Measurements from ENCODE around the gene CPNE5. TPM values are rescaled to one million over a fixed set of nuclear protein-coding genes. Genes with fewer than 3 reads are reported as not detected.

Gene CPNE5
- polyA plus RNA-seq, 1 donor (not counting 4 experiments of a cell fraction or from before 2014, with no cell fraction given): 0.05 TPM

GRCh38 chr6:36788768-36789167, 50.5 kb downstream of the CPNE5 start:
- H3K4me3 ChIP-seq (ENCODE audit: control insufficient read depth in 2 of 3, extremely low read depth in 1 of 3, insufficient read depth in 2 of 3, low read depth in 1 of 3, low read length in 3 of 3): no peak overlapping the region
- no peaks in the 10 kb centered on the region for H3K79me2 ChIP-seq (ENCODE audit: control insufficient read depth, insufficient read depth, low read length)
- H3K4me1 ChIP-seq (ENCODE audit: control insufficient read depth, extremely low read depth, insufficient read depth, low read length): no peaks in the 10 kb centered on the region
- H3K9me3 ChIP-seq (ENCODE audit: control insufficient read depth, low read depth, low read length): no peaks in the 10 kb centered on the region
- peaks cover 45% of the 10 kb centered on the region for H3K27me3 ChIP-seq (ENCODE audit: control insufficient read depth, extremely low read depth, insufficient read depth, low read length)
- TF ChIP-seq CTCF (optimal IDR thresholded peaks at IDR 0.05 in 1 of 3, IDR thresholded peaks at IDR 0.05 in 1 of 3, conservative IDR thresholded peaks at IDR 0.05 in 1 of 3; ENCODE audit: extremely low read depth in 1 of 3, insufficient read depth in 2 of 3, low read length in 3 of 3): no peak
- no peak for FAIRE-seq
- H3K36me3 ChIP-seq (ENCODE audit: control insufficient read depth in 2 of 2, extremely low read depth in 1 of 2, insufficient read depth in 2 of 2, low read length in 2 of 2): no peaks in the 10 kb centered on the region
- no peak overlapping the region for H3K9ac ChIP-seq (ENCODE audit: control insufficient read depth, extremely low read depth, insufficient read depth, low read length)
- dilution Hi-C loops (cut with MboI; ENCODE audit: extremely low pct_ligation_motif_present, low sequenced_read_pairs): no loop called here
- H2AFZ ChIP-seq (ENCODE audit: control insufficient read depth, low read length): no peak overlapping the region
- no peak for DNase-seq (ENCODE audit: low read depth, low spot score)
- no peak overlapping the region for H3K27ac ChIP-seq (ENCODE audit: control insufficient read depth, insufficient read depth, low read length)
- no peaks in the 10 kb centered on the region for H4K20me1 ChIP-seq (ENCODE audit: control insufficient read depth, extremely low read depth, insufficient read depth, low read length)
- H3K9me1 ChIP-seq (ENCODE audit: control insufficient read depth, extremely low read depth, insufficient read depth, low read length): no peaks in the 10 kb centered on the region
- H3K4me2 ChIP-seq (ENCODE audit: control insufficient read depth, extremely low read depth, insufficient read depth, low read depth, low read length): no peak overlapping the region

- Histone ChIP-seq H3K4me1 (ENCODE audit: control insufficient read depth, extremely low read depth, insufficient read depth, low read length) (no peaks in the 10 kb centered on the region), H3K79me2 (ENCODE audit: control insufficient read depth, insufficient read depth, low read length) (no peaks in the 10 kb centered on the region), H3K9me3 (ENCODE audit: control insufficient read depth, low read depth, low read length) (no peaks in the 10 kb centered on the region), H3K9ac (ENCODE audit: control insufficient read depth, extremely low read depth, insufficient read depth, low read length) (no peak overlapping the region), H3K27me3 (ENCODE audit: control insufficient read depth, extremely low read depth, insufficient read depth, low read length) (peaks cover 40% of the 10 kb centered on the region), H4K20me1 (ENCODE audit: control insufficient read depth, extremely low read depth, insufficient read depth, low read length) (no peaks in the 10 kb centered on the region), H3K27ac (ENCODE audit: control insufficient read depth, insufficient read depth, low read length) (no peak overlapping the region), H3K36me3 (ENCODE audit: control insufficient read depth in 2 of 2, extremely low read depth in 1 of 2, insufficient read depth in 2 of 2, low read length in 2 of 2) (no peaks in the 10 kb centered on the region), H2AFZ (ENCODE audit: control insufficient read depth, low read length) (no peak overlapping the region), H3K4me3 (ENCODE audit: control insufficient read depth in 2 of 3, extremely low read depth in 1 of 3, insufficient read depth in 2 of 3, low read depth in 1 of 3, low read length in 3 of 3) (no peak overlapping the region), H3K4me2 (ENCODE audit: control insufficient read depth, extremely low read depth, insufficient read depth, low read depth, low read length) (no peak overlapping the region), H3K9me1 (ENCODE audit: control insufficient read depth, extremely low read depth, insufficient read depth, low read length) (no peaks in the 10 kb centered on the region)
- dilution Hi-C loops (cut with MboI; ENCODE audit: extremely low pct_ligation_motif_present, low sequenced_read_pairs): no loop called here
- DNase-seq (ENCODE audit: low read depth, low spot score): no peak
- TF ChIP-seq EZH2 (IDR thresholded peaks at IDR 0.05; ENCODE audit: low read length): no peak
- TF ChIP-seq CTCF (optimal IDR thresholded peaks at IDR 0.05 in 1 of 3, IDR thresholded peaks at IDR 0.05 in 1 of 3, conservative IDR thresholded peaks at IDR 0.05 in 1 of 3; ENCODE audit: extremely low read depth in 1 of 3, insufficient read depth in 2 of 3, low read length in 3 of 3): no peak
- FAIRE-seq: no peak
Measured at GRCh38 chr6:36788186-36788585, 51.1 kb downstream of the CPNE5 start.

Measured in keratinocyte (primary cell).